HG02870 (cell line): ENCODE results near the gene TCF25.
A peak's percentile ranks its signal among the peaks of the same experiment; 100 is the strongest.
"Not testable (repeated sequence)": the region's sequence is repeated elsewhere in the genome, so short reads cannot be mapped to it uniquely, and the experiment has no call there.

Experiments
- ATAC-seq: cut with Tn5 transposase; IDR thresholded peaks from one replicate; pipeline ENCODE4 v1.9.1; 2021; ENCODE audit warnings: mild to moderate bottlenecking, moderate library complexity; ENCODE audit not compliant: unreplicated experiment

Gene TCF25

GRCh38 chr16:89903908-89904515 lies 30.6 kb downstream of the TCF25 start:
- no peak for ATAC-seq

GRCh38 chr16:89904606-89905510 lies 31.5 kb downstream of the TCF25 start:
- ATAC-seq = no peak

- ATAC-seq = no peak
These were observed 32.2 kb downstream of the TCF25 start for GRCh38 chr16:89905511-89906139.

DNA sequence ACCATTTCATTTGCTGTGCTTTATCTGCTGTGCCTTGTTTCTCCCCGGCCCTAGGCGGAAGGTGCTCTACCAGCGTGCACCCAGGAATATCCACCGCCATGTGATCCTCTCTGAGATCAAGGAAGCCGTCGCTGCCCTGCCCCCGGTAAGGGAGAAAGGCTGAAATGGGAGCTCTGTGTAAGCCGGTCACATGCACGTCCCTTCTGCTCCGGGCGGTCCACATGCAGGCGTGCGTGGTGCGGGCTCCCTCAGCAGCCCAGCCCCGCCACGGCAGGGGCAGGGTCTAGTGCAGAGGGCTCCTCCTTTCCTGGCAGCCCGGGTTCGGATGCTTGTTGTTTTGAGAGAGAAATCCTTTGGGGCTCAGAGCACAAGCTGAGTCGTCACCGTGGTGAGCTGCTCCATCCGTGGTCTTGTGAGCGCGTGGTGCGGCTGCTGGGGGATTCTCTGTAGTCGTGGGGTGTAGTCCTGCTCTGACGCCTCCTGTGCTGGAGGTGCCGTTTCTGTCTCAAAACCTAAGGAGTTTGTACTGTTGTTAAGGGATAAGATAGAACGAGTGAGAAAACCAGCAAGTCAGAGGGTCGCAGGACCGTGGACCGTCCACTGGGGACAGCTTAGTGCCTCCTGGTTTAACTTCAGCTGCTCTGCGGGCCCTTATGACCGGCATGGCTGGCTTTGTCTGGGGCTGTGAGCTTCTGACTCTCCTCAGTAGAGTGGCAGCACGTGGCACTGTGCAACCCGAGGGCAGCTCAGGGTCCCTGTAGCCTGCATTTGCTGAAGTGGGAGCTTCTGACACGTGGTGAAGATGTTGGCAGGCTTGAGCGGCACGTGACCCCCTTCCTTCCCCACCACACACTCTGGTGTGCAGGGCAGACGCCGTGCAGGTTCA lies 33.0 kb downstream of the TCF25 start:
- no peak for ATAC-seq

DNA sequence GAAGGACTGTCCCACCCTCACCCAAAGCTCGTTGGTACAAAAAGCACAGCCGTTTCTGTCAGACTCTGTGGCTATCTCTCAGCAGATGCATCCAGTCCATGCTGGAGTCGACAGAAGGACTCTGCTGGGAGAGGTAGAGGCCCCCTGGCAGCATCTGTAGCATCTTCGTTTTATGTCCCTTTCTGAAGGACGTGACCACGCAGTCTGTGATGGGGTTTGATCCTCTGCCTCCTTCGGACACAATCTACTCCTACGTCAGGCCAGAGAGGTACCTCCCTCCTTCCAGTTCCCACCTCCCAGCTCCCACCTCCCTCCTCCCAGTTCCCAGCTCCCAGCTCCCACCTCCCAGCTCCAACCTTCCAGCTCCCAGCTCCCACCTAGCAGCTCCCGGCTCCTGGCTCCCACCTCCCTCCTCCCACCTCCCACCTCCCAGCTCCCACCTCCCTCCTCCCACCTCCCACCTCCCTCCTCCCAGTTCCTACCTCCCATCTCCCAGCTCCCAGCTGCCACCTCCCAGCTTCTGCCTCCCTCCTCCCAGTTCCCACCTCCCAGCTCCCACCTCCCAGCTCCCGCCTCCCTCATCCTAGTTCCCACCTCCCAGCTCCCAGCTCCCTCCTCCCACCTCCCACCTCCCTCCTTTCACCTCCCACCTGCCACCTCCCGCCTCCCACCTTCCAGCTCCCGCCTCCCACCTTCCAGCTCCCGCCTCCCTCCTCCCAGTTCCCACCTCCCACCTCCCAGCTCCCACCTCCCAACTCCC lies 33.8 kb downstream of the TCF25 start:
- no peak for ATAC-seq

DNA sequence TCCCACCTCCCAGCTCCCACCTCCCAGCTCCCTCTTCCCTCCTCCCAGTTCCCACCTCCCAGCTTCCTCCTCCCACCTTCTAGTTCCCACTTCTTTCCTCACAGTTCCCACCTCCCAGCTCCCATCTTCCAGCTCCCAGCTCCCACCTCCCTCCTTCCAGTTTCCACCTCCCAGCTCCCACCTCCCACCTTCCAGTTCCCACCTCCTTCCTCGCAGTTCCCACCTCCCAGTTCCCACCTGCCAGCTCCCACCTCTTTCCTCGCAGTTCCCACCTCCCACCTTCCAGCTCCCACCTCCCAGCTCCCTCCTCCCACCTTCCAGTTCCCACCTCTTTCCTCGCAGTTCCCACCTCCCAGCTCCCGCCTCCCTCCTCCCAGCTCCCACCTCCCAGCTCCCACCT lies 34.8 kb downstream of the TCF25 start:
- no peak for ATAC-seq

GRCh38 chr16:89909777-89910716 lies 36.7 kb downstream of the TCF25 start:
- no peak for ATAC-seq

DNA sequence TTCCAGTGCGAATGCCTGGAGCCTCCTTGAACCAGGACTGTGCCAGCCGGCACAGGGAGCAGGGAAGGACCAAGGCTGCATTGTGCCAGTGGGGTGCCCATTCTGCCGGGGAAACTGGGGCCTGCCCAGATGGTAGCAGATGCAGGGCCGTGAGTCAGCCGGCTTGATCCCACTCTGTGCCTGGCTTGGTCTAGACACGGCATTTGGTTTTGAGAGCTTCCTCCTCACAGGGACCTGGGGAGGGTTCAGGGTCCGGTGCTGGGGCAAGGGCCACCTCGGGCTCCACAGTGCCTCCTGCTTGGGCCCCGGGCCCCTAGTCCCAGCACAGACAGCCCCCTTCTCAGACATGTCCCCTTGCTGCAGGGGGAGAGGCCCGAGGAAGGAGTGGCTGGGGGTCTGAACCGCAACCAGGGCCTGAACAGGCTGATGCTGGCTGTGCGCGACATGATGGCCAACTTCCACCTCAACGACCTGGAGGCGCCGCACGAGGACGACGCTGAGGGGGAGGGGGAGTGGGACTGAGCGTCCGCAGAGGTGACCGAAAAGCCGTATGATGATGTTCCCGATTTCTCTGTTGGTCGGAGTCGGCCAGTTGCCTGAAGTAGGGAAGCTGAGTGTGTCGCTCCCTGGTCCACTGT lies 37.4 kb downstream of the TCF25 start:
- no peak for ATAC-seq

DNA sequence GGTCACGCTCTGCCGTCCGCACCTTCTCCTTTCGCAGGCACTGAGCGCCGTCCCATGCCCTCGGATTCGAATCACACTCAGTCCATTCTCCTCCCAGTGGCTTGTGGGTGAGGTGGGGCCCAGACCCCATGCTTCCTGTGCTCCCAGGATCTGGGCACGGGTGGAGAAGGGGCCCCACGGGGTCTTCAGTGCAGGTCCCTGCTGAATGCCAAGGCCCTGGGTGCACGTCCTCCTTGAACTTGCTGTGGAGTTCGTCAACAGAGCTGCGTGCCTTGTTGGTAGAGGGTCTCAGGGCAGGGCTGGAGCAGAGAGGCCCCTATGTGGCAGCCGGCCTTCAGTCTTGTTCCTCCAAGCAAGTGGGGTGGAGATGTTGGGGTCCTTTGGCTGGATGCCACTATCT lies 38.0 kb downstream of the TCF25 start:
- ATAC-seq = no peak

- no peak for ATAC-seq
These were observed 38.8 kb downstream of the TCF25 start for GRCh38 chr16:89912143-89912542.

DNA sequence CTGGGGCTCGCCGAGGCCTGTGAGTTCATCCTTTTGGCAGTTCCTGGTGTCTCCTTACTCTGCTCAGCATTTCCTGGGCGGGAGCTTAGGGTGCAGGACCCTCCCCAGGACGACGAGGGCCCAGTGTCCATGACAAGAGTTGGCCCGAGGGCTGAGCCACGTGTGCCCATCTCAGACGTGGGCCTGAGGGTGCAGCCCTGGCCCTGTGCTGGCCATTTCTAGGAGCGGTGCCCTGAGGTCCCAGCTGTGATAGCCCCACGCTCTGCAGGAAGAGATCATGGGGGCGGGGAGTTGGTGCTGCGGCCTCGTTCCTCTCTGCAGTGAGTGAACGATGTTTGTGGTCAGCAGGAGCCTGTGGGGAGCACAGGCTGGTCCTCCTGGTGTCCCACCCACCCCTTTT lies 39.2 kb downstream of the TCF25 start:
- no peak for ATAC-seq

- ATAC-seq = no peak
These were observed 40.3 kb downstream of the TCF25 start for GRCh38 chr16:89913408-89914387.

DNA sequence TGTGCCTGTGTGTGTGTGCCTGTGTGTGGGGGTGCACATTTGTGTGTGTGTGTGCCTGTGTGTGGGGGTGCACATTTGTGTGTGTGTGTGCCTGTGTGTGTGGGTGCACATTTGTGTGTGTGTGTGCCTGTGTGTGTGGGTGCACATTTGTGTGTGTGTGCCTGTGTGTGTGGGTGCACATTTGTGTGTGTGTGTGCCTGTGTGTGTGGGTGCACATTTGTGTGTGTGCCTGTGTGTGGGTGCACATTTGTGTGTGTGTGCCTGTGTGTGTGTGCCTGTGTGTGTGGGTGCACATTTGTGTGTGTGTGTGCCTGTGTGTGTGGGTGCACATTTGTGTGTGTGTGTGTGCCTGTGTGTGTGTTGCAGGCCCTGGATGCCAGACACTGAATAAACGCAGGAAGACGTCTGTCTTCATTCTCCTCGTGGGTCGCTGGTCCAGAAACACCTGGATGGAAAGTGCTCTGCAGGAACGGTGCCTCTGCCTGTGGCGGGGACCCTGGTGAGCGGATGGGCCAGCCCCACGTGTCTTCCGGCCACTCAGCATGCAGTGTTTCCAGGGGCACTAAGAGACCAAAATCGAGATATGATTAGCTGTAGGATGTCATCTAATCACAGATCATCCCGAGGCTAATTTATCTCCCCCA lies 41.4 kb downstream of the TCF25 start:
- ATAC-seq = not testable (repeated sequence)

DNA sequence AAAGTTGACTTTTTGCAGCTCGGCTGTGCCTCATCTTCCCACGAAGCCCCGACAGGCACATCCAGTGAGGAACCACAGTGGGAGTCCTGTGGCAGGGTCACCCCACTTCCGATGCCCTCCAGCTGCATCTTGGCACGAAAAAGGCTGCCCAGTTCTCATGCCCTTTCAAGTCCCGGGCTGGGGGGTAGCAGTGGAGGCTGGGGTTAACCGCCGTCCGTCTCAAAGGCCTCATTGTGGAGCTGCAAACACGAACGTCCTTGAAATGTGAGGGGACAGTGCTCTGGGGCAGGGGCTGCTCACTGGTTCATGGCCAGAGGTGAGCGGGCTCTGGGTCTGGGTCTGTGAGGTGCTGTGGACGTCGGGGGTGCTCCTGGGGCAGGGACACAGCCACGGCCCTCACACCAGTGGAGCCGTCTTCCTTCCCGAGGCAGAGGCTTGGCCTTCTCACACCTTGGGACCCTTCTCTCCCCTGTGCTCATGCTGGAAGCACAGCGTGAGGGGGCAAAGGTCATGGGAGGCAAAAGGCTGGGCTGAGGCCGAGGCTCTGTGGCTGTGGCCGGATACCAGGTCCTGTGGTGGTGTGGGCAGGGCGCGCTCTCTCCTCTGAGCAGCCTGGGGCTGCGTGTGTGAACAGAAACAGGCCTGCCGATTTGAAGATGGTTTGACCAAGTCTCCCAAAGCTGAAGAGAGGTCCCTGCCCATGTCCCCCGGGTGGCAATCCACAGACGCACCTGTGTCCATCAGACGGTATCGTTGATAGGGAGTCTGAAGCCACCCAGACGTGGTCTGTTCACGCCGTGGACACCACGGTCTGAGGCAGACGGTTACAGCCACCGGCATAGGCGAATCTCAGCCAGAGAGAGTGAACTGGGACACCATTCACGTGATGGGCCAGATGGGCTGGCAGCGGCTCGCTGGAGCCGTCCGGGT lies 42.2 kb downstream of the TCF25 start:
- ATAC-seq = no peak

DNA sequence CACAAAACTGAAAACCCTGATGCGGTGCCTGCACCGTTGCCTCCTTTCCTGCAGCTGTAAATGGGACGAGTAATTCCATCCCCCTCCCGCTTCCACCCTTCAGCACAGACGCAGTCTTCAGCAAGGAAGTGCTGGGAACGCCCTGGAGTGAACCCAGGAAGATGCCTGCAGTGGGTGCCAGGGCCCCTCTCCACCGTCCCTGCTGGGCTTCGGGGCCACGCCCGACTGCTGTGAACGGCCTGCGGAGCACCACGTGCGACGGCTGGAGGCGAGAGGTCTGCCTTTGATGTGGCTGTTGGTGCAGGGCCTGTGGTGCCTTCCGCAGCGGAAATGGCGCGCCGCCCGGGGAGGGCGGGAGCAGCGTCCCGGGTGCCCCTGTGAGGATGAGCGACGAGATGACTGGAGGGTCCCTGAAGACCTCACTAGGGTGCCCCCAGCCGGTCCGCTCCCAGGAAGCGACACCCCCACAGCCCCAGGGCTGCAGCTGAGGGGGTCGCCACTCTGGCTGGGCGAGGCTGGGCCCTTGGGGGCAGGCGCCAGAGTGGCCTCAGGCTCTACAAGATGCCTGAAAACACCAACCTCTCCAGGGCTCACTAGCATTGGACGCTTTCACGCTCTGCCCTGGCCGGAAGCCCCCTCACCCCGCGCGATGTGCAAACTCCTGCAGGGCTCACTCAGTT lies 44.5 kb downstream of the TCF25 start:
- ATAC-seq = peak; percentile 73
